Fibroblast of the aortic adventitia (primary cell): ENCODE data around the gene RAB43. TPM values are rescaled to one million over a fixed set of nuclear protein-coding genes. Genes with fewer than 3 reads are reported as not detected.
A peak's percentile ranks its signal among the peaks of the same experiment; 100 is the strongest.

Source experiments
- DNase-seq: peaks from one replicate; pipeline ENCODE4 v3.0.0-alpha.2; 2010; ENCODE audit warnings: low read depth
- H3K4me3 ChIP-seq: 2 replicates; pipeline ENCODE4 v1.5.1; 2011; ENCODE audit warnings: low read depth, mild to moderate bottlenecking, control low read depth, low read length, moderate library complexity
- CTCF ChIP-seq: IDR thresholded peaks from 2 replicates; pipeline ENCODE4 v1.5.1; 2011; ENCODE audit warnings: mild to moderate bottlenecking, low read length, control low read depth, inconsistent platforms; ENCODE audit not compliant: insufficient read depth
- total RNA-seq: library from RNA; depleted of rRNA; stranded (reverse); fragments of >200 nt; gene quantifications from 2 replicates; pipeline ENCODE4 v1.2.3, GENCODE V29; 2012; ENCODE audit warnings: low replicate concordance

The RAB43 gene
- total RNA-seq, 1 donor = 5.1 TPM

GRCh38 chr3:129058441-129059200 lies 63.0 kb downstream of the RAB43 start:
- no peak overlapping the region for H3K4me3 ChIP-seq
- DNase-seq = no peak
- no peak for TF ChIP-seq CTCF

GRCh38 chr3:129057249-129057648 lies 64.4 kb downstream of the RAB43 start:
- no peak overlapping the region for H3K4me3 ChIP-seq
- TF ChIP-seq CTCF = no peak
- DNase-seq = no peak

- no peak overlapping the region for H3K4me3 ChIP-seq
- no peak for DNase-seq
- TF ChIP-seq CTCF = no peak
Measured at GRCh38 chr3:129056451-129057173, 65.0 kb downstream of the RAB43 start.

GRCh38 chr3:129054605-129055104 lies 66.9 kb downstream of the RAB43 start:
- no peak overlapping the region for H3K4me3 ChIP-seq
- no peak for TF ChIP-seq CTCF
- DNase-seq = peak; percentile 4

GRCh38 chr3:129052675-129053074 lies 68.9 kb downstream of the RAB43 start:
- no peak overlapping the region for H3K4me3 ChIP-seq
- no peak for TF ChIP-seq CTCF
- no peak for DNase-seq

GRCh38 chr3:129051871-129052340 lies 69.7 kb downstream of the RAB43 start:
- no peak overlapping the region for H3K4me3 ChIP-seq
- no peak for TF ChIP-seq CTCF
- DNase-seq = peak; percentile 20
